ENCODE results near the gene NFAM1.
A peak's percentile ranks its signal among the peaks of the same experiment; 100 is the strongest.

Gene NFAM1

GRCh38 chr22:42439021-42439567 is 6.9 kb upstream of the NFAM1 start:
- DNase-seq, result no peak

- DNase-seq, result no peak
Observed at GRCh38 chr22:42438293-42438650, 6.1 kb upstream of the NFAM1 start.

GRCh38 chr22:42437488-42438292 is 5.5 kb upstream of the NFAM1 start:
- peak; percentile 86 for DNase-seq

- no peak for DNase-seq
Observed at GRCh38 chr22:42436404-42436803, 4.2 kb upstream of the NFAM1 start.

- no peak for DNase-seq
Observed at GRCh38 chr22:42434748-42435425, 2.7 kb upstream of the NFAM1 start.

- no peak for DNase-seq
Observed at GRCh38 chr22:42433754-42434682, 1.8 kb upstream of the NFAM1 start.

- DNase-seq, result no peak
Observed at GRCh38 chr22:42432818-42433217, 615 bp upstream of the NFAM1 start.

GRCh38 chr22:42431401-42432019 is 693 bp downstream of the NFAM1 start:
- DNase-seq, result no peak

- DNase-seq, result no peak
Observed at GRCh38 chr22:42430528-42431125, 1.6 kb downstream of the NFAM1 start.

- no peak for DNase-seq
Observed at GRCh38 chr22:42428760-42429159, 3.4 kb downstream of the NFAM1 start.

GRCh38 chr22:42428025-42428424 is 4.2 kb downstream of the NFAM1 start:
- no peak for DNase-seq

- DNase-seq, result no peak
Observed at GRCh38 chr22:42427167-42427566, 5.0 kb downstream of the NFAM1 start.

- DNase-seq, result no peak
Observed at GRCh38 chr22:42425989-42426355, 6.2 kb downstream of the NFAM1 start.

- no peak for DNase-seq
Observed at GRCh38 chr22:42425337-42425988, 6.7 kb downstream of the NFAM1 start.

GRCh38 chr22:42419243-42419881 is 12.8 kb downstream of the NFAM1 start:
- no peak for DNase-seq

- DNase-seq, result no peak
Observed at GRCh38 chr22:42418811-42419242, 13.4 kb downstream of the NFAM1 start.

- DNase-seq, result no peak
Observed at GRCh38 chr22:42417645-42418305, 14.4 kb downstream of the NFAM1 start.

GRCh38 chr22:42416671-42417230 is 15.5 kb downstream of the NFAM1 start:
- no peak for DNase-seq

GRCh38 chr22:42414565-42415303 is 17.5 kb downstream of the NFAM1 start:
- no peak for DNase-seq

Measured in stimulated activated CD4-positive, alpha-beta T cell treated with anti-CD3 and anti-CD28 coated beads, Interleukin-15, amount 100 ng/mL, for 24 hours (primary cell).